ENCODE measurements around the gene GTF3A.

GTF3A gene

DNA sequence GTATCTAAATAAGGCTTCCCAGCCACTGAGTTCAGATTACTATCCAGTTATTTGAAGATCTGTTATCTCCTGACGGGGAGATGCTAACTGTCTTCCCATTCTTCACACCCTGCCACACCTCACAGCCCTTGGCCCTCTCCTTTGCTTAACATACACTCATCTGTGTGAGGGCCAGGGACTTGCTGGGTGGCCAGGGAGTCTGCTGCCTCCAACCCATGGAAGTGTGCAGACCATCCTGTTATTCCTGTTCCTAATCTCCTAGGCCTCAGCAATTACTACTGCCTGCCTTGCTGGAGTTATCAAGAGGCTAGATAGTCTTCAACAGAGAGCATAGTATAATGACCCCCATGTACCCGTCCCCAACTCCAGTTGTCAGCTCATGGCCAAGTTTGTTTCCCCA lies 36.2 kb upstream of the GTF3A start:
- WGBS, 2 donors (ENCODE audit: extremely low coverage in 2 of 2, insufficient read length in 2 of 2, insufficient replicate concordance in 1 of 2), result no CpG with 5 or more reads among the region's 2 CpGs
- Histone ChIP-seq H3K23ac (ENCODE audit: low read depth, low read length, poor library complexity) (no peak overlapping the region), H3K4me1 (ENCODE audit: control insufficient read depth in 2 of 2, insufficient read depth in 1 of 2, low read depth in 1 of 2, low read length in 2 of 2) (no peaks in the 10 kb centered on the region), H3K27me3 (ENCODE audit: control insufficient read depth in 3 of 3, insufficient read depth in 3 of 3, low read depth in 1 of 3, low read length in 3 of 3) (peaks cover 0 to 11% (median 2%) of the 10 kb centered on the region in 3 experiments), H4K8ac (ENCODE audit: low read depth, low read length) (no peak overlapping the region), H3K4ac (ENCODE audit: low read length) (no peak overlapping the region), H3K27ac (replicated peaks; ENCODE audit: low read length) (no peak overlapping the region), H2BK5ac (ENCODE audit: low read length) (no peak overlapping the region), H3K4me3 (ENCODE audit: low read length in 2 of 2) (no peak overlapping the region), H3K79me1 (ENCODE audit: low read depth, low read length) (no peaks in the 10 kb centered on the region), H3K9me3 (replicated peaks in 1 of 2; ENCODE audit: control insufficient read depth in 2 of 2, insufficient read depth in 1 of 2, low read depth in 1 of 2, low read length in 2 of 2) (no peaks in the 10 kb centered on the region), H2BK120ac (ENCODE audit: low read depth, low read length) (no peak overlapping the region), H2AFZ (ENCODE audit: low read length) (no peak overlapping the region), H2AK5ac (ENCODE audit: low read depth, low read length) (no peak overlapping the region), H3K36me3 (replicated peaks in 1 of 2; ENCODE audit: control insufficient read depth in 2 of 2, insufficient read depth in 2 of 2, low read length in 2 of 2) (no peaks in the 10 kb centered on the region), H3K18ac (ENCODE audit: low read length) (no peak overlapping the region), H2BK15ac (ENCODE audit: low read length) (no peak overlapping the region), H4K91ac (ENCODE audit: low read depth, low read length, poor library complexity) (no peak overlapping the region), H3K14ac (ENCODE audit: low read length) (no peak overlapping the region), H3K4me2 (ENCODE audit: insufficient read depth, low read length, poor library complexity, severe bottlenecking) (no peak overlapping the region), H3K9ac (ENCODE audit: low read depth, low read length, poor library complexity) (no peak overlapping the region), H2BK12ac (ENCODE audit: low read length) (no peak overlapping the region)
- no peak for DNase-seq (ENCODE audit: low spot score)

DNA sequence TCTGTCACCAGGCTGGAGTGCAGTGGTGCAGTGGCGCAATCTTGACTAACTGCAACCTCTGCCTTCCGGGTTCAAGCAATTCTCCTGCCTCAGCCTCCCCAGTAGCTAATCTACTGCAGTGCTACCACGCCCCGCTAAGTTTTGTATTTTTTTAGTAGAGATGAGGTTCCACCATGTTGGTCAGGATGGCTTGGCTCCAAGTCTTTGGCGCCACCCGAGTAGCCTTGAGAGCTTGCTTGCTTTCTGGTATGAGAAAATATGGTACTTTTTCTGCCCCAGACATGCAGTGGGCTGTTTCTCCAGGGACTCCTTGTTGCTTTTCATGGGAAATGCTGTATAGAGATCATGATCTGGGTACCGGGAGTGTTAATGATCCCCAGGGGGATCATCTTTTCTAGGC lies 34.5 kb upstream of the GTF3A start:
- no peaks in the 10 kb centered on the region for H3K79me1 ChIP-seq (ENCODE audit: low read depth, low read length)
- no peaks in the 10 kb centered on the region for H3K36me3 ChIP-seq (replicated peaks in 1 of 2; ENCODE audit: control insufficient read depth in 2 of 2, insufficient read depth in 2 of 2, low read length in 2 of 2)
- H3K18ac ChIP-seq (ENCODE audit: low read length), result no peak overlapping the region
- no peak overlapping the region for H3K4ac ChIP-seq (ENCODE audit: low read length)
- no peak overlapping the region for H3K4me3 ChIP-seq (ENCODE audit: low read length in 2 of 2)
- H3K14ac ChIP-seq (ENCODE audit: low read length), result no peak overlapping the region
- peaks cover 0 to 19% (median 2%) of the 10 kb centered on the region in 3 experiments for H3K27me3 ChIP-seq (ENCODE audit: control insufficient read depth in 3 of 3, insufficient read depth in 3 of 3, low read depth in 1 of 3, low read length in 3 of 3)
- no peak overlapping the region for H4K91ac ChIP-seq (ENCODE audit: low read depth, low read length, poor library complexity)
- no peak overlapping the region for H2BK15ac ChIP-seq (ENCODE audit: low read length)
- no peak overlapping the region for H3K9ac ChIP-seq (ENCODE audit: low read depth, low read length, poor library complexity)
- H2AFZ ChIP-seq (ENCODE audit: low read length), result no peak overlapping the region
- no peak overlapping the region for H3K23ac ChIP-seq (ENCODE audit: low read depth, low read length, poor library complexity)
- no peak overlapping the region for H4K8ac ChIP-seq (ENCODE audit: low read depth, low read length)
- H2BK5ac ChIP-seq (ENCODE audit: low read length), result no peak overlapping the region
- no peak overlapping the region for H2BK120ac ChIP-seq (ENCODE audit: low read depth, low read length)
- WGBS, 2 donors (ENCODE audit: extremely low coverage in 2 of 2, insufficient read length in 2 of 2, insufficient replicate concordance in 1 of 2), result no CpG with 5 or more reads among the region's 7 CpGs
- no peak overlapping the region for H3K4me2 ChIP-seq (ENCODE audit: insufficient read depth, low read length, poor library complexity, severe bottlenecking)
- no peak overlapping the region for H3K27ac ChIP-seq (replicated peaks; ENCODE audit: low read length)
- H3K4me1 ChIP-seq (ENCODE audit: control insufficient read depth in 2 of 2, insufficient read depth in 1 of 2, low read depth in 1 of 2, low read length in 2 of 2), result no peaks in the 10 kb centered on the region
- no peaks in the 10 kb centered on the region for H3K9me3 ChIP-seq (replicated peaks in 1 of 2; ENCODE audit: control insufficient read depth in 2 of 2, insufficient read depth in 1 of 2, low read depth in 1 of 2, low read length in 2 of 2)
- H2BK12ac ChIP-seq (ENCODE audit: low read length), result no peak overlapping the region
- DNase-seq (ENCODE audit: low spot score), result no peak
- no peak overlapping the region for H2AK5ac ChIP-seq (ENCODE audit: low read depth, low read length)

DNA sequence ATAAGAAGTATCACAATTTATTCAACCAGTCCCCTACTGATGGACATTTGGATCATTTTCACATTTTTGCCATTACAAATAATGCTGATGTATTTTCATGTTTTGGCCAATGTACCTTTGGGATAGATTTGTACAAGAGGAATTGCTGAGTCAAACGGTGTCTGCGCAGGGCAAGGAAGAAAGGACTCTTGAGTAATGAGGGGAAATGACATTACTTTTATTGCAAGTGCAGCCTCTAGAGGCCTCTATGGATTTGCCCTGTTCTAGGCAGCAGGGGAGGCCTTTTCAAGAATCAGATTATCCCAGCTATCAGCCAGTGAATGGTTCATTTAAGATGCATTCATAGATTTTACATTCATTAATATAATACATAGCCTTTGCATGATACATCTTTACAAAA lies 32.9 kb upstream of the GTF3A start:
- Histone ChIP-seq H2AK5ac (ENCODE audit: low read depth, low read length) (no peak overlapping the region), H4K8ac (ENCODE audit: low read depth, low read length) (no peak overlapping the region), H3K27ac (replicated peaks; ENCODE audit: low read length) (no peak overlapping the region), H3K36me3 (replicated peaks in 1 of 2; ENCODE audit: control insufficient read depth in 2 of 2, insufficient read depth in 2 of 2, low read length in 2 of 2) (no peaks in the 10 kb centered on the region), H3K4me3 (ENCODE audit: low read length in 2 of 2) (no peak overlapping the region), H3K27me3 (ENCODE audit: control insufficient read depth in 3 of 3, insufficient read depth in 3 of 3, low read depth in 1 of 3, low read length in 3 of 3) (peaks cover 0 to 18% (median 2%) of the 10 kb centered on the region in 3 experiments), H3K4me1 (ENCODE audit: control insufficient read depth in 2 of 2, insufficient read depth in 1 of 2, low read depth in 1 of 2, low read length in 2 of 2) (peaks cover 0 to 2% of the 10 kb centered on the region in 2 donors), H3K14ac (ENCODE audit: low read length) (no peak overlapping the region), H3K4ac (ENCODE audit: low read length) (no peak overlapping the region), H2BK120ac (ENCODE audit: low read depth, low read length) (no peak overlapping the region), H3K4me2 (ENCODE audit: insufficient read depth, low read length, poor library complexity, severe bottlenecking) (no peak overlapping the region), H3K79me1 (ENCODE audit: low read depth, low read length) (no peaks in the 10 kb centered on the region), H2AFZ (ENCODE audit: low read length) (no peak overlapping the region), H2BK15ac (ENCODE audit: low read length) (no peak overlapping the region), H2BK12ac (ENCODE audit: low read length) (no peak overlapping the region), H4K91ac (ENCODE audit: low read depth, low read length, poor library complexity) (no peak overlapping the region), H3K9ac (ENCODE audit: low read depth, low read length, poor library complexity) (no peak overlapping the region), H3K23ac (ENCODE audit: low read depth, low read length, poor library complexity) (no peak overlapping the region), H3K9me3 (replicated peaks in 1 of 2; ENCODE audit: control insufficient read depth in 2 of 2, insufficient read depth in 1 of 2, low read depth in 1 of 2, low read length in 2 of 2) (no peaks in the 10 kb centered on the region), H2BK5ac (ENCODE audit: low read length) (no peak overlapping the region), H3K18ac (ENCODE audit: low read length) (no peak overlapping the region)
- DNase-seq (ENCODE audit: low spot score), result no peak
- no CpG with 5 or more reads among the region's 2 CpGs for WGBS, 2 donors (ENCODE audit: extremely low coverage in 2 of 2, insufficient read length in 2 of 2, insufficient replicate concordance in 1 of 2)

GRCh38 chr13:27393101-27393500 lies 31.3 kb upstream of the GTF3A start:
- H3K36me3 ChIP-seq (replicated peaks in 1 of 2; ENCODE audit: control insufficient read depth in 2 of 2, insufficient read depth in 2 of 2, low read length in 2 of 2), result no peaks in the 10 kb centered on the region
- H3K27me3 ChIP-seq (ENCODE audit: control insufficient read depth in 3 of 3, insufficient read depth in 3 of 3, low read depth in 1 of 3, low read length in 3 of 3), result peaks cover 0 to 23% (median 2%) of the 10 kb centered on the region in 3 experiments
- H3K4me2 ChIP-seq (ENCODE audit: insufficient read depth, low read length, poor library complexity, severe bottlenecking), result no peak overlapping the region
- no CpG with 5 or more reads among the region's 4 CpGs for WGBS, 2 donors (ENCODE audit: extremely low coverage in 2 of 2, insufficient read length in 2 of 2, insufficient replicate concordance in 1 of 2)
- H3K14ac ChIP-seq (ENCODE audit: low read length), result no peak overlapping the region
- no peak overlapping the region for H3K9ac ChIP-seq (ENCODE audit: low read depth, low read length, poor library complexity)
- H3K23ac ChIP-seq (ENCODE audit: low read depth, low read length, poor library complexity), result no peak overlapping the region
- H2AK5ac ChIP-seq (ENCODE audit: low read depth, low read length), result no peak overlapping the region
- H3K79me1 ChIP-seq (ENCODE audit: low read depth, low read length), result no peaks in the 10 kb centered on the region
- H2BK120ac ChIP-seq (ENCODE audit: low read depth, low read length), result no peak overlapping the region
- peaks cover 0 to 2% of the 10 kb centered on the region in 2 donors for H3K4me1 ChIP-seq (ENCODE audit: control insufficient read depth in 2 of 2, insufficient read depth in 1 of 2, low read depth in 1 of 2, low read length in 2 of 2)
- DNase-seq (ENCODE audit: low spot score), result no peak
- no peak overlapping the region for H4K91ac ChIP-seq (ENCODE audit: low read depth, low read length, poor library complexity)
- H3K4me3 ChIP-seq (ENCODE audit: low read length in 2 of 2), result no peak overlapping the region
- no peak overlapping the region for H3K18ac ChIP-seq (ENCODE audit: low read length)
- no peaks in the 10 kb centered on the region for H3K9me3 ChIP-seq (replicated peaks in 1 of 2; ENCODE audit: control insufficient read depth in 2 of 2, insufficient read depth in 1 of 2, low read depth in 1 of 2, low read length in 2 of 2)
- no peak overlapping the region for H2BK5ac ChIP-seq (ENCODE audit: low read length)
- H2BK12ac ChIP-seq (ENCODE audit: low read length), result no peak overlapping the region
- H2BK15ac ChIP-seq (ENCODE audit: low read length), result no peak overlapping the region
- no peak overlapping the region for H4K8ac ChIP-seq (ENCODE audit: low read depth, low read length)
- H2AFZ ChIP-seq (ENCODE audit: low read length), result no peak overlapping the region
- H3K27ac ChIP-seq (replicated peaks; ENCODE audit: low read length), result no peak overlapping the region
- no peak overlapping the region for H3K4ac ChIP-seq (ENCODE audit: low read length)
